Measurements from ENCODE around the gene CFAP90. TPM values are rescaled to one million over a fixed set of nuclear protein-coding genes. Genes with fewer than 3 reads are reported as not detected.
A peak's percentile ranks its signal among the peaks of the same experiment; 100 is the strongest.

CFAP90 gene
- polyA plus RNA-seq, 1 donor, result 0.75 TPM

DNA sequence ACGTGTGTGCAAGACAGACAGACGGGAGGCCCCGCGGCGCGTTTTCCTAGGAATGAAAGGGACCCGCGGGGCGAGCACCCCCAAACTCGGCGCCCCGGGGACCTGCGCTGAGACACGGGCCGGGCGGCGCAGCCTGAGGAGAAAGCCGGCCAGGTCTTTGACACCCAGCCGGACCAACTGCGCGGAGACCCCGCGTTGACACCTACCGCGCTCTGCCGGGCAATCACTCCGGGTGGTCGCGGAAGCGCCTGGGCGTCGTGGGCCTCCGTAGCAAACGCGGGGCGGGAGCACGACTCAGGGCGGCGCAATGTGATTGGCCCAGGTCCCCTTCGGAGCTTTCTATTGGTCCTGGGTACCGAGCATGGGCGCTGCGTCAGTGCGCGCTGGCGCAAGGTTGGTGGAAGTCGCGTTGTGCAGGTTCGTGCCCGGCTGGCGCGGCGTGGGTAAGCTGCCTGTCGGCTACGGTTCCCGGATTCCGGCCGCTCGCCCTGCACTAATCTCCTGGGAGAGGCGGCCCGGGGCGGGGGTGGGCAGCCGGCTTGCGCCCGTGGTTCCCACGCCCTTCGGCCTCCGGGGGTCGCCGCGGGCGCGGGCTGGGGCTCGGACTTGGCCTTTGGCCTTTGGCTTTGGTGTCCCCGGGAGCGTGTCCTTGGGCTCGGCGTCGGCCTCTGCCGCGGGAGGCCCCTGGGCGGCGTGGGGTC, 18.0 kb upstream of the CFAP90 start, which contains the start of the genes FASTKD3 and MTRR:
FASTKD3 (minus strand) TSS at position 259 of the 701 bp plus-strand sequence. CDS start 948 bp downstream, outside the sequence.
MTRR (plus strand) TSS at position 376 of the 701 bp plus-strand sequence. CDS start 1,647 bp downstream, outside the sequence.
- DNase-seq, result peak; percentile 92 to 94
- Histone ChIP-seq H3K27me3 (ENCODE audit: control insufficient read depth, insufficient read depth, low read length) (no peaks in the 10 kb centered on the region), H3K4me3 (ENCODE audit: low read length) (peak within 1 kb of the TSS; percentile 93), H3K27ac (ENCODE audit: low read length) (peak within 1 kb of the TSS; percentile 72), H3K9me3 (ENCODE audit: control insufficient read depth, low read depth, low read length) (no peaks in the 10 kb centered on the region), H3K4me1 (ENCODE audit: control insufficient read depth, insufficient read depth, low read length) (peaks cover 12% of the 10 kb centered on the region), H3K36me3 (ENCODE audit: control insufficient read depth, insufficient read depth, low read length) (peaks cover 20% of the 10 kb centered on the region)
- no CpG with 5 or more reads among the region's 83 CpGs for WGBS (ENCODE audit: insufficient coverage, low lambda C conversion rate)

DNA sequence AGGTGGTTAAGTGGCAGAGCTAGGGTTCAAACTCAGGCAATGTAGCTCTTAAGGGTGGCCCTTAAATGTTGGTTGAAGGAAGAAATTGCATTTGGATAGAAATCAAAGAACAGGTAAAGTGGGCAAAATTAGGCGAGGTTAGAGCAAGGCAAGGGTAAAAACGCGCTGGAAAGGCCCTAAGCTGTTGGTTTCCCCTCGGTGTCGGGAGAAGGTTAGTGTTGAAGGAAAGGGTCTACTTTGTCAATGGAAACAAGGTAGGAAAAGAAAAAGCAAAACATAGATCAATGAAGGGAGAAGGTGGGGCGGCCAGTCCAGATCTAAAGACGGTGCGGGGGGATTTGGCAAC, 17.5 kb upstream of the CFAP90 start:
- peak overlapping the region; percentile 72 for H3K27ac ChIP-seq (ENCODE audit: low read length)
- H3K4me1 ChIP-seq (ENCODE audit: control insufficient read depth, insufficient read depth, low read length), result peaks cover 12% of the 10 kb centered on the region
- DNase-seq, result no peak
- H3K4me3 ChIP-seq (ENCODE audit: low read length), result peak overlapping the region; percentile 93
- H3K9me3 ChIP-seq (ENCODE audit: control insufficient read depth, low read depth, low read length), result no peaks in the 10 kb centered on the region
- no peaks in the 10 kb centered on the region for H3K27me3 ChIP-seq (ENCODE audit: control insufficient read depth, insufficient read depth, low read length)
- peaks cover 19% of the 10 kb centered on the region for H3K36me3 ChIP-seq (ENCODE audit: control insufficient read depth, insufficient read depth, low read length)
- WGBS (ENCODE audit: insufficient coverage, low lambda C conversion rate), result 0% methylated on average over 2 of the region's 8 CpGs

- Histone ChIP-seq H3K9me3 (ENCODE audit: control insufficient read depth, low read depth, low read length) (no peaks in the 10 kb centered on the region), H3K27me3 (ENCODE audit: control insufficient read depth, insufficient read depth, low read length) (no peaks in the 10 kb centered on the region), H3K27ac (ENCODE audit: low read length) (peak overlapping the region; percentile 26), H3K4me3 (ENCODE audit: low read length) (no peak overlapping the region), H3K4me1 (ENCODE audit: control insufficient read depth, insufficient read depth, low read length) (peaks cover 12% of the 10 kb centered on the region), H3K36me3 (ENCODE audit: control insufficient read depth, insufficient read depth, low read length) (peaks cover 19% of the 10 kb centered on the region)
- no peak for DNase-seq
- 80% methylated on average over 1 of the region's 3 CpGs for WGBS (ENCODE audit: insufficient coverage, low lambda C conversion rate)
Observed at GRCh38 chr5:7867260-7867659, 16.3 kb upstream of the CFAP90 start.

DNA sequence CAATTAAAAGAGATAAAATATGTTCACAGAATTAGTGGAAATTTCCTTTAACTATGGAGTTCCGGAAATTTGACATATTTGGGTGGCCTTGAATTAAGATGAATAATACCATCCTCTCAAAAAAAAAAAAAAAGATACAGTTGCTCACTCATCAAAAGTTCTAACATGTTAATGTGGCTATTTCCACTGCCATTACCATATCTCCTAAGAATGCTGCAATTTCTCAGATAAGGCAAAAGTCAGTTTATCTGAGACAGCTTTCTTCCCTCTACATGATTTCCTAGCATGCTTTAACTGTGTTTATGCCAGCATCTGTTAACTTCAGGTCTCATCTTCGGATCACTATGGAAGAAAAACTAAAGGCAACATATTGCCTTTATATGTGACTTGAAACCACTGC, 15.3 kb upstream of the CFAP90 start:
- H3K9me3 ChIP-seq (ENCODE audit: control insufficient read depth, low read depth, low read length), result no peaks in the 10 kb centered on the region
- no peak for DNase-seq
- no peaks in the 10 kb centered on the region for H3K27me3 ChIP-seq (ENCODE audit: control insufficient read depth, insufficient read depth, low read length)
- 83% methylated on average over 2 of the region's 2 CpGs for WGBS (ENCODE audit: insufficient coverage, low lambda C conversion rate)
- peaks cover 28% of the 10 kb centered on the region for H3K36me3 ChIP-seq (ENCODE audit: control insufficient read depth, insufficient read depth, low read length)
- no peak overlapping the region for H3K27ac ChIP-seq (ENCODE audit: low read length)
- peaks cover 12% of the 10 kb centered on the region for H3K4me1 ChIP-seq (ENCODE audit: control insufficient read depth, insufficient read depth, low read length)
- no peak overlapping the region for H3K4me3 ChIP-seq (ENCODE audit: low read length)

- Histone ChIP-seq H3K27ac (ENCODE audit: low read length) (no peak overlapping the region), H3K27me3 (ENCODE audit: control insufficient read depth, insufficient read depth, low read length) (no peaks in the 10 kb centered on the region), H3K9me3 (ENCODE audit: control insufficient read depth, low read depth, low read length) (no peaks in the 10 kb centered on the region), H3K36me3 (ENCODE audit: control insufficient read depth, insufficient read depth, low read length) (peaks cover 38% of the 10 kb centered on the region), H3K4me1 (ENCODE audit: control insufficient read depth, insufficient read depth, low read length) (no peaks in the 10 kb centered on the region), H3K4me3 (ENCODE audit: low read length) (no peak overlapping the region)
- 83% methylated on average over 3 of the region's 9 CpGs for WGBS (ENCODE audit: insufficient coverage, low lambda C conversion rate)
- no peak for DNase-seq
Observed at GRCh38 chr5:7857926-7858632, 7.1 kb upstream of the CFAP90 start.

- WGBS (ENCODE audit: insufficient coverage, low lambda C conversion rate), result 100% methylated on average over 1 of the region's 5 CpGs
- no peak overlapping the region for H3K4me3 ChIP-seq (ENCODE audit: low read length)
Observed at GRCh38 chr5:7857361-7857760, 6.4 kb upstream of the CFAP90 start.

DNA sequence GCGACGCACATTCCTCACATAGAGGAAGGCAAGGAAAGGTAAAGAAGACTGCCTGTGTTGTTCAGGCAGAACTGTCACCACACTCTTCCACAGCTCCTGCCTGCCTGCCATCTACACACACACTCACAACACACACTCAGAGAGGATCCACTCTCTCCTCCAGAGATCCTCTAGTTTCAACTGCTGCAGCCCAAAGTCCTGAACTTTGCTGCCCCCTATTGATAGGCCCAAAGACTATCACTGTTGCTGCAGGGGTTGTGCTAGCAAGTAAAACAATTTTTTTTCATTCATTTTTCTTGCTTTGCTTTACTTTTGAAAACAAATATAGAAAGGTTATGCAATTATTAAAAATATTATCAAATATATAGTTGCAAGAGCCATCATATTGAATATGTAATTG, 5.9 kb upstream of the CFAP90 start:
- H3K9me3 ChIP-seq (ENCODE audit: control insufficient read depth, low read depth, low read length), result no peaks in the 10 kb centered on the region
- WGBS (ENCODE audit: insufficient coverage, low lambda C conversion rate), result no CpG with 5 or more reads among the region's 2 CpGs
- H3K36me3 ChIP-seq (ENCODE audit: control insufficient read depth, insufficient read depth, low read length), result peaks cover 27% of the 10 kb centered on the region
- no peak for DNase-seq
- no peak overlapping the region for H3K4me3 ChIP-seq (ENCODE audit: low read length)
- H3K27ac ChIP-seq (ENCODE audit: low read length), result no peak overlapping the region
- no peaks in the 10 kb centered on the region for H3K4me1 ChIP-seq (ENCODE audit: control insufficient read depth, insufficient read depth, low read length)
- peaks cover under 1% of the 10 kb centered on the region for H3K27me3 ChIP-seq (ENCODE audit: control insufficient read depth, insufficient read depth, low read length)

More at GRCh38 chr5:7857361-7857760, 6.4 kb upstream of the CFAP90 start:
- Histone ChIP-seq H3K27ac (ENCODE audit: low read length) (no peak overlapping the region), H3K9me3 (ENCODE audit: control insufficient read depth, low read depth, low read length) (no peaks in the 10 kb centered on the region), H3K27me3 (ENCODE audit: control insufficient read depth, insufficient read depth, low read length) (no peaks in the 10 kb centered on the region), H3K36me3 (ENCODE audit: control insufficient read depth, insufficient read depth, low read length) (peaks cover 32% of the 10 kb centered on the region), H3K4me1 (ENCODE audit: control insufficient read depth, insufficient read depth, low read length) (no peaks in the 10 kb centered on the region)
- no peak for DNase-seq

GRCh38 chr5:7855611-7856010, 4.7 kb upstream of the CFAP90 start:
- Histone ChIP-seq H3K9me3 (ENCODE audit: control insufficient read depth, low read depth, low read length) (peaks cover 3% of the 10 kb centered on the region), H3K4me3 (ENCODE audit: low read length) (no peak overlapping the region), H3K27ac (ENCODE audit: low read length) (no peak overlapping the region), H3K27me3 (ENCODE audit: control insufficient read depth, insufficient read depth, low read length) (peaks cover 3% of the 10 kb centered on the region), H3K36me3 (ENCODE audit: control insufficient read depth, insufficient read depth, low read length) (peaks cover 17% of the 10 kb centered on the region), H3K4me1 (ENCODE audit: control insufficient read depth, insufficient read depth, low read length) (no peaks in the 10 kb centered on the region)
- no peak for DNase-seq
- WGBS (ENCODE audit: insufficient coverage, low lambda C conversion rate), result no CpG with 5 or more reads among the region's 3 CpGs

- no peak overlapping the region for H3K27ac ChIP-seq (ENCODE audit: low read length)
- peaks cover 3% of the 10 kb centered on the region for H3K9me3 ChIP-seq (ENCODE audit: control insufficient read depth, low read depth, low read length)
- peaks cover 21% of the 10 kb centered on the region for H3K27me3 ChIP-seq (ENCODE audit: control insufficient read depth, insufficient read depth, low read length)
- DNase-seq, result no peak
- 60% methylated on average over 1 of the region's 2 CpGs for WGBS (ENCODE audit: insufficient coverage, low lambda C conversion rate)
- peaks cover 3% of the 10 kb centered on the region for H3K4me1 ChIP-seq (ENCODE audit: control insufficient read depth, insufficient read depth, low read length)
- H3K36me3 ChIP-seq (ENCODE audit: control insufficient read depth, insufficient read depth, low read length), result no peaks in the 10 kb centered on the region
- no peak overlapping the region for H3K4me3 ChIP-seq (ENCODE audit: low read length)
Observed at GRCh38 chr5:7852988-7853387, 2.1 kb upstream of the CFAP90 start.

DNA sequence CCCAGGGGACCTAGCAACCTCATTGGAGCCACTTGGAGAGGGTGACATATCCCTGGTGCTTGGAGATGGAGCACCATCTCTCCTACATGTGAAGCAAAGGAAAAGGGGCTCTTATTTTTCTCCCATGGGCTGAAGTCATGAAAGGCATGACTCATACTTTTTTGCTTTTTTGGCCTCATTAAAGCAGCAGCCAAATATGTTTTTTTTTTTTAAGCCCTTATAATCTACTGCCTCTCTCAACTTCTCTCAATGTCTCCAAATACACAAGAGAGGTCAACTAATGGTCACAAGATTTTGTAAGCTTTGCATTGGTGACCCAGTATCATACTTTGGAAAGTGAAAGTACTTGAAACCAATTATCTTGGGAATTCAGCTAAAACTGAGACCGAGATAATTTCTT, 1.6 kb upstream of the CFAP90 start:
- Histone ChIP-seq H3K9me3 (ENCODE audit: control insufficient read depth, low read depth, low read length) (peaks cover 3% of the 10 kb centered on the region), H3K36me3 (ENCODE audit: control insufficient read depth, insufficient read depth, low read length) (no peaks in the 10 kb centered on the region), H3K4me1 (ENCODE audit: control insufficient read depth, insufficient read depth, low read length) (peaks cover 3% of the 10 kb centered on the region), H3K4me3 (ENCODE audit: low read length) (no peak overlapping the region), H3K27ac (ENCODE audit: low read length) (no peak overlapping the region), H3K27me3 (ENCODE audit: control insufficient read depth, insufficient read depth, low read length) (peaks cover 24% of the 10 kb centered on the region)
- 60% methylated on average over 1 of the region's 1 CpG for WGBS (ENCODE audit: insufficient coverage, low lambda C conversion rate)
- no peak for DNase-seq
